Measurements from ENCODE around the gene MET.

DNA sequence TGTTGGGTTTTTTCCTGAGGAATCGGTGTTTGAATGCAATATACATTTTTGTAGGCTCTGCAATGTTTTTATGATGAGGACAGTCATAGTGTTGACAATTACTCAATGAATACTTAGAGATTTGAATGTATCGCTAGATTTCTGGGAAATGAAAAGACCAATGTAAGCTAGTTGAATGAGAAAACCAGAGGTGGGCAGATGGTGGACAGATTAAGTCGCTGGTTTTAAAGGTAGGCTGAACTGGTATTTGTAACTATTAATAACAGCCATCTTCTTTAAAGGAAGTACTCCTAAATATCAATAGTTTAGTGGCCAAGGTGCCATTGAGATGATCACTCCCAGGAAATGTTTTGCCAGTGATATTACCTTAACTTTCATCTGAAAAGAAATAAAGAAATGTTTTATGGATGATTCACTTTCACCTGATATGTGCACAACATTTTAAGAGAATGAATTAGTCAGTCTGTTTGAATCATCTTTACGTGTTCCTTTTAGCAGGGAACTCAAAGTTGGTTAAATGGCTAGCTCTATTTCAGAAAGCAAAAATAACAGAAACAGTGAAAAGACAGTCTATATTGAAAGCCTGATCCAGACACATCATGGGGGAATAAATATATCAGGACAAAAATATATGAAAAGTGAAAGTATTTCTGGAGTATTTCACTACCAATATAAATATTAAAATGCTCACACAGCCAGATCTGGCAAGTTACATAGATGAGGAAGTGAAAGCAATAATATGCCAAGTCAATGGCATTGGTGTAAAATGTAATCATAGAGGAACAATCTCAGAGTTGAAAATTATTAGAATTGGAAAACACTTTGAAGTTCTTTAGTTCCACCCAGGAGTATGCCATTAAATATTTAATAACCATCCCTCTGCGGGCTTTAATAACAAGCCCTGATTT lies 20.7 kb downstream of the MET start:
- no peak for TF ChIP-seq SUZ12 (IDR thresholded peaks at IDR 0.05; ENCODE audit: extremely low read depth, insufficient read depth, insufficient read length)
- no peak for TF ChIP-seq YY1 (IDR thresholded peaks at IDR 0.05; ENCODE audit: insufficient read depth, insufficient read length)
- no peak for TF ChIP-seq ZNF274 (IDR thresholded peaks at IDR 0.05; ENCODE audit: low read depth, low read length)

Data from NT2/D1 (cell line).